PC-3 (cell line): Measurements from ENCODE around the gene AHDC1.

ENCODE experiments used
- EZH2 ChIP-seq: fragments of 300-600 bp; sonication (generic); IDR thresholded peaks from one replicate; pipeline ENCODE4 v1.6.1; 2017; ENCODE audit warnings: antibody characterized with exemption, mild to moderate bottlenecking, low read length; ENCODE audit not compliant: unreplicated experiment
- EZH2phosphoT487 ChIP-seq: fragments of 300-600 bp; sonication (generic); IDR thresholded peaks from 2 replicates; pipeline ENCODE4 v1.6.1; 2018; ENCODE audit warnings: mild to moderate bottlenecking, antibody characterized with exemption, low read length, borderline replicate concordance

GRCh38 chr1:27601771-27602461 lies 2.0 kb downstream of the AHDC1 start:
- TF ChIP-seq EZH2phosphoT487, result no peak
- no peak for TF ChIP-seq EZH2
